Endothelial cell of umbilical vein (primary cell): ENCODE measurements around the gene TAS2R39. TPM values are rescaled to one million over a fixed set of nuclear protein-coding genes. Genes with fewer than 3 reads are reported as not detected.

ENCODE experiments used
- BruUV-seq: library from RNA; stranded (reverse); fragments of 400-500 nt; replicated peaks from 2 replicates; lab custom pipeline; 2021; lab: Mats Ljungman, UMichigan
- CTCF ChIA-PET: fragments of 300-600, 350-600 bp; sonication (Branson Sonifier 250); formaldehyde crosslinking; loops from one replicate; lab custom pipeline; 2021; ENCODE audit warnings: antibody characterized with exemption, inconsistent platforms; lab: Charles Lee
- POLR2A ChIA-PET: fragments of 300-600, 350-600 bp; sonication (Branson Sonifier 250); formaldehyde crosslinking; loops from one replicate; lab custom pipeline; 2021; ENCODE audit warnings: antibody characterized with exemption, inconsistent platforms; lab: Charles Lee
- DNase-seq: peaks from one replicate; pipeline ENCODE4 v3.0.0-alpha.2; 2011; ENCODE audit warnings: low read depth, low spot score
- FAIRE-seq: peaks from 2 replicates; lab custom pipeline; 2011; peaks lifted over from hg19 to GRCh38; lab: Jason Lieb, UNC
- H2AFZ ChIP-seq: 2 replicates; pipeline ENCODE4 v1.6.0; 2012; ENCODE audit warnings: low read depth, low read length, control low read depth, inconsistent platforms
- H3K27ac ChIP-seq: 2 replicates; pipeline ENCODE4 v1.5.1; 2011; ENCODE audit warnings: low read depth, mild to moderate bottlenecking, control low read depth, low read length, moderate library complexity; ENCODE audit not compliant: insufficient read depth
- H3K27me3 ChIP-seq, 2 experiments: 2 replicates each; pipeline versions ENCODE4 v1.6.0 to v1.6.1; 2011; ENCODE audit warnings: low read length in 2 of 2, mixed read lengths in 1 of 2; ENCODE audit not compliant: control insufficient read depth in 2 of 2, insufficient read depth in 2 of 2
- H3K36me3 ChIP-seq, 2 experiments: 2 replicates in 1 of 2; 3 replicates in 1 of 2; pipeline ENCODE4 v1.5.1; 2011; ENCODE audit warnings: low read length in 2 of 2, mild to moderate bottlenecking in 1 of 2, moderate library complexity in 1 of 2; ENCODE audit not compliant: control insufficient read depth in 2 of 2, insufficient read depth in 2 of 2; ENCODE audit errors: extremely low read depth in 1 of 2
- H3K4me1 ChIP-seq: 3 replicates; pipeline ENCODE4 v1.5.1; 2011; ENCODE audit warnings: mild to moderate bottlenecking, low read length; ENCODE audit not compliant: control insufficient read depth, insufficient read depth; ENCODE audit errors: extremely low read depth
- H3K4me2 ChIP-seq: 2 replicates; pipeline ENCODE4 v1.6.1; 2011; ENCODE audit warnings: low read length, control low read depth, mixed read lengths; ENCODE audit not compliant: insufficient read depth
- H3K4me3 ChIP-seq, 3 experiments: fragments of 200-600 bp in 1 of 3; sonication (generic), shearing (Covaris generic) in 1 of 3; replicated peaks in 1 of 3; 2 replicates each; pipeline ENCODE4 v1.5.1; 2011 to 2016; ENCODE audit warnings: control low read depth in 3 of 3, low read length in 3 of 3, mild to moderate bottlenecking in 2 of 3, inconsistent platforms in 1 of 3, low read depth in 1 of 3, moderate library complexity in 1 of 3; ENCODE audit not compliant: insufficient read depth in 1 of 3
- H3K79me2 ChIP-seq: 2 replicates; pipeline ENCODE4 v1.6.0; 2012; ENCODE audit warnings: low read length, inconsistent platforms; ENCODE audit not compliant: control insufficient read depth, insufficient read depth
- H3K9ac ChIP-seq: replicated peaks from 2 replicates; pipeline ENCODE3; 2011; ENCODE audit warnings: low read length, control low read depth; ENCODE audit not compliant: insufficient read depth; ENCODE audit errors: extremely low read depth
- H3K9me1 ChIP-seq: replicated peaks from 3 replicates; pipeline ENCODE4 v1.6.0; 2011; ENCODE audit warnings: mild to moderate bottlenecking, low read length; ENCODE audit not compliant: control insufficient read depth, insufficient read depth; ENCODE audit errors: extremely low read depth
- H3K9me3 ChIP-seq: replicated peaks from 2 replicates; pipeline ENCODE4 v1.5.1; 2012; ENCODE audit warnings: low read length, inconsistent platforms; ENCODE audit not compliant: control insufficient read depth, insufficient read depth
- H4K20me1 ChIP-seq: replicated peaks from 2 replicates; pipeline ENCODE3; 2011; ENCODE audit warnings: mild to moderate bottlenecking, low read length; ENCODE audit not compliant: control insufficient read depth, insufficient read depth; ENCODE audit errors: extremely low read depth
- EZH2 ChIP-seq: IDR thresholded peaks from 2 replicates; pipeline ENCODE4 v1.6.1; 2012; ENCODE audit warnings: borderline replicate concordance, low read depth, mild to moderate bottlenecking, moderate library complexity, low read length, inconsistent platforms; ENCODE audit not compliant: severe bottlenecking
- FOS ChIP-seq: IDR thresholded peaks from 2 replicates; pipeline ENCODE4 v1.6.1; 2011; ENCODE audit warnings: mild to moderate bottlenecking, low read length, moderate library complexity, borderline replicate concordance; ENCODE audit not compliant: insufficient read depth
- JUN ChIP-seq: IDR thresholded peaks from 2 replicates; pipeline ENCODE4 v1.6.1; 2011; ENCODE audit warnings: borderline replicate concordance, low read depth; ENCODE audit not compliant: insufficient read length, insufficient read depth
- MYC ChIP-seq: IDR thresholded peaks from one replicate; pipeline ENCODE4 v1.6.1; 2011; ENCODE audit warnings: mild to moderate bottlenecking, low read depth, low read length
- POLR2A ChIP-seq: IDR thresholded peaks from 2 replicates; pipeline ENCODE4 v1.6.1; 2012; ENCODE audit warnings: low read depth, mild to moderate bottlenecking, control low read depth, low read length
- dilution Hi-C: fragments of 300-500 bp; cut with MboI; formaldehyde crosslinking; loops from one replicate; pipeline ENCODE4 v1.15.0; 2019; ENCODE audit warnings: low sequenced_read_pairs; ENCODE audit not compliant: extremely low pct_ligation_motif_present
- intact Hi-C: fragments of 100-400 bp; cut with micrococcal nuclease; formaldehyde crosslinking; loops from one replicate; pipeline ENCODE4 v1.10.0; 2022
- polyA plus RNA-seq, 4 experiments: library from polyadenylated mRNA; depleted of rRNA in 3 of 4; stranded (reverse) in 3 of 4; unstranded in 1 of 4; fragments of >200 nt; gene quantifications; 2 replicates each; pipeline versions ENCODE4 v1.2.1 to v1.2.3, GENCODE V29; 2011 to 2012; ENCODE audit warnings: missing spikeins in 1 of 4
- total RNA-seq: library from RNA; stranded (reverse); gene quantifications from 2 replicates; pipeline ENCODE4 v1.2.3, GENCODE V29; 2021
- TF ChIP-seq, protein P1 (sequence below), 2 donors: IDR thresholded peaks; 1 replicate in 1 of 2; 2 replicates in 1 of 2; pipeline ENCODE4 v1.5.1; 2011; ENCODE audit warnings: low read length in 2 of 2, mild to moderate bottlenecking in 2 of 2, moderate library complexity in 2 of 2, control low read depth in 1 of 2, inconsistent platforms in 1 of 2, low read depth in 1 of 2; ENCODE audit not compliant: insufficient read depth in 1 of 2; ENCODE audit errors: extremely low read depth in 1 of 2
- TF ChIP-seq, protein P2 (sequence below): IDR thresholded peaks from 2 replicates; pipeline ENCODE4 v1.6.1; 2011; ENCODE audit not compliant: insufficient read depth, insufficient read length

Gene TAS2R39
- total and polyA plus RNA-seq, 2 donors (not counting 3 experiments of a cell fraction or from before 2014, with no cell fraction given): not detected

DNA sequence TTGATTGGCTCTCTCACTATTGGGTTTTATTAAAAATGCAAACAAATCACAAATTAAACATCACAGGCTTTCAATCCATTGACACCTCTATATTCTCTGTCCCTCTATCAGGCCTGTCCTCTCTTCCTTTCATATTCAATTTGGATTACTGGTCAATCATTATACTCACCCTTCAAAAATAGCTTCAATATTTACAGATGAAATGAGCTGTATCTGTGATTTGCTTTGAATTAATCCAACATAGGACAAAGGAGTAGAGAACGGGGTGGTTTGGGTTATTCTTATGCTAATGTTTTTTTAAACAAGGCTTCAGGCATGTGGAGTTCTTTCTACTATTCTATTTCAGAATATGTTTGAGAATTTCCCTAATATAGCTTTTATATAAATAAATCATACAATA lies 2.3 kb downstream of the TAS2R39 start:
- dilution Hi-C loops: no loop called here

More for the DNA sequence above, 2.3 kb downstream of the TAS2R39 start:
- Histone ChIP-seq H3K36me3 (no peaks in the 10 kb centered on the region), H3K27me3 (peaks cover 0 to 2% of the 10 kb centered on the region in 2 experiments), H3K79me2 (no peaks in the 10 kb centered on the region), H3K4me1 (no peaks in the 10 kb centered on the region), H2AFZ (no peak overlapping the region), H4K20me1 (no peaks in the 10 kb centered on the region), H3K4me2 (no peak overlapping the region), H3K9me1 (no peaks in the 10 kb centered on the region), H3K9me3 (no peaks in the 10 kb centered on the region), H3K27ac (no peak overlapping the region), H3K9ac (no peak overlapping the region), H3K4me3 (no peak overlapping the region)
- CTCF ChIA-PET: interaction anchor here (1.0 kb wide), 1 partner anchor 29 kb away, joined by 3 read pairs; no protein-coding TSS in a partner anchor
- POLR2A ChIA-PET: no interaction called here
- TF ChIP-seq, protein P1, sequence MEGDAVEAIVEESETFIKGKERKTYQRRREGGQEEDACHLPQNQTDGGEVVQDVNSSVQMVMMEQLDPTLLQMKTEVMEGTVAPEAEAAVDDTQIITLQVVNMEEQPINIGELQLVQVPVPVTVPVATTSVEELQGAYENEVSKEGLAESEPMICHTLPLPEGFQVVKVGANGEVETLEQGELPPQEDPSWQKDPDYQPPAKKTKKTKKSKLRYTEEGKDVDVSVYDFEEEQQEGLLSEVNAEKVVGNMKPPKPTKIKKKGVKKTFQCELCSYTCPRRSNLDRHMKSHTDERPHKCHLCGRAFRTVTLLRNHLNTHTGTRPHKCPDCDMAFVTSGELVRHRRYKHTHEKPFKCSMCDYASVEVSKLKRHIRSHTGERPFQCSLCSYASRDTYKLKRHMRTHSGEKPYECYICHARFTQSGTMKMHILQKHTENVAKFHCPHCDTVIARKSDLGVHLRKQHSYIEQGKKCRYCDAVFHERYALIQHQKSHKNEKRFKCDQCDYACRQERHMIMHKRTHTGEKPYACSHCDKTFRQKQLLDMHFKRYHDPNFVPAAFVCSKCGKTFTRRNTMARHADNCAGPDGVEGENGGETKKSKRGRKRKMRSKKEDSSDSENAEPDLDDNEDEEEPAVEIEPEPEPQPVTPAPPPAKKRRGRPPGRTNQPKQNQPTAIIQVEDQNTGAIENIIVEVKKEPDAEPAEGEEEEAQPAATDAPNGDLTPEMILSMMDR (IDR thresholded peaks at IDR 0.05; ENCODE audit: extremely low read depth in 1 of 2, insufficient read depth in 1 of 2, low read depth in 1 of 2, low read length in 2 of 2): no peak
- TF ChIP-seq POLR2A (no peak), JUN (no peak), EZH2 (no peak), MYC (no peak), FOS (no peak)
- TF ChIP-seq, protein P2, sequence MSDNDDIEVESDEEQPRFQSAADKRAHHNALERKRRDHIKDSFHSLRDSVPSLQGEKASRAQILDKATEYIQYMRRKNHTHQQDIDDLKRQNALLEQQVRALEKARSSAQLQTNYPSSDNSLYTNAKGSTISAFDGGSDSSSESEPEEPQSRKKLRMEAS: no peak
- no peak for FAIRE-seq
- BruUV-seq: no TSS peak
- no peak for DNase-seq
- intact Hi-C loops: no loop called here
